ENCODE data around the gene ACKR3.
A peak's percentile ranks its signal among the peaks of the same experiment; 100 is the strongest.

Gene ACKR3

GRCh38 chr2:236569573-236569973, at the start of gene ACKR3:
Gene ACKR3 (plus strand): TSS chr2:236569825. CDS start chr2:236580466, 10,641 bp downstream.
- peak in 2 of 3 experiments; percentile 21 to 51 for DNase-seq (ENCODE audit: low read depth in 2 of 3, low spot score in 2 of 3)

- DNase-seq (ENCODE audit: low read depth in 2 of 3, low spot score in 2 of 3) = no peak
Measured at GRCh38 chr2:236521556-236521955, 48.1 kb upstream of the ACKR3 start.

- no peak for DNase-seq (ENCODE audit: low read depth in 2 of 3, low spot score in 2 of 3)
Measured at GRCh38 chr2:236523249-236523648, 46.4 kb upstream of the ACKR3 start.

GRCh38 chr2:236525411-236525997, 44.1 kb upstream of the ACKR3 start:
- no peak for DNase-seq (ENCODE audit: low read depth in 2 of 3, low spot score in 2 of 3)

- DNase-seq (ENCODE audit: low read depth in 2 of 3, low spot score in 2 of 3) = no peak
Measured at GRCh38 chr2:236526455-236527158, 43.0 kb upstream of the ACKR3 start.

GRCh38 chr2:236527159-236527630, 42.4 kb upstream of the ACKR3 start:
- DNase-seq (ENCODE audit: low read depth in 2 of 3, low spot score in 2 of 3) = no peak

- no peak for DNase-seq (ENCODE audit: low read depth in 2 of 3, low spot score in 2 of 3)
Measured at GRCh38 chr2:236529606-236530005, 40.0 kb upstream of the ACKR3 start.

- no peak for DNase-seq (ENCODE audit: low read depth in 2 of 3, low spot score in 2 of 3)
Measured at GRCh38 chr2:236530512-236530911, 39.1 kb upstream of the ACKR3 start.

GRCh38 chr2:236531195-236531594, 38.4 kb upstream of the ACKR3 start:
- DNase-seq (ENCODE audit: low read depth in 2 of 3, low spot score in 2 of 3) = no peak

GRCh38 chr2:236531996-236532395, 37.6 kb upstream of the ACKR3 start:
- DNase-seq (ENCODE audit: low read depth in 2 of 3, low spot score in 2 of 3) = no peak

GRCh38 chr2:236533343-236533742, 36.3 kb upstream of the ACKR3 start:
- DNase-seq (ENCODE audit: low read depth in 2 of 3, low spot score in 2 of 3) = no peak

- DNase-seq (ENCODE audit: low read depth in 2 of 3, low spot score in 2 of 3) = no peak
Measured at GRCh38 chr2:236535024-236535423, 34.6 kb upstream of the ACKR3 start.

- peak in 1 of 3 experiments; percentile 21 for DNase-seq (ENCODE audit: low read depth in 2 of 3, low spot score in 2 of 3)
Measured at GRCh38 chr2:236536727-236537398, 32.8 kb upstream of the ACKR3 start.

- no peak for DNase-seq (ENCODE audit: low read depth in 2 of 3, low spot score in 2 of 3)
Measured at GRCh38 chr2:236538242-236538641, 31.4 kb upstream of the ACKR3 start.

- DNase-seq (ENCODE audit: low read depth in 2 of 3, low spot score in 2 of 3) = no peak
Measured at GRCh38 chr2:236541008-236541562, 28.5 kb upstream of the ACKR3 start.

- no peak for DNase-seq (ENCODE audit: low read depth in 2 of 3, low spot score in 2 of 3)
Measured at GRCh38 chr2:236544362-236544761, 25.3 kb upstream of the ACKR3 start.

- DNase-seq (ENCODE audit: low read depth in 2 of 3, low spot score in 2 of 3) = no peak
Measured at GRCh38 chr2:236545248-236545658, 24.4 kb upstream of the ACKR3 start.

- DNase-seq (ENCODE audit: low read depth in 2 of 3, low spot score in 2 of 3) = no peak
Measured at GRCh38 chr2:236545814-236546480, 23.7 kb upstream of the ACKR3 start.

GRCh38 chr2:236546561-236547002, 23.0 kb upstream of the ACKR3 start:
- peak in 1 of 3 experiments; percentile 25 for DNase-seq (ENCODE audit: low read depth in 2 of 3, low spot score in 2 of 3)

- no peak for DNase-seq (ENCODE audit: low read depth in 2 of 3, low spot score in 2 of 3)
Measured at GRCh38 chr2:236547725-236548124, 21.9 kb upstream of the ACKR3 start.
